CD4-positive, alpha-beta T cell (primary cell): ENCODE data around the gene JTB. TPM values are rescaled to one million over a fixed set of nuclear protein-coding genes. Genes with fewer than 3 reads are reported as not detected.

Experiments
- ATAC-seq: fragments of 200-7000 bp; cut with Tn5 transposase; one replicate; pipeline ENCODE4 v1.10.0; 2022; ENCODE audit warnings: mild to moderate bottlenecking; ENCODE audit not compliant: poor library complexity
- CTCF ChIA-PET: fragments of 350-600 bp; sonication (Branson Sonifier 250); formaldehyde crosslinking; loops from one replicate; lab custom pipeline; 2021; ENCODE audit warnings: antibody characterized with exemption, inconsistent platforms; lab: Charles Lee
- POLR2A ChIA-PET: fragments of 350-600 bp; sonication (Branson Sonifier 250); formaldehyde crosslinking; loops from one replicate; lab custom pipeline; 2021; ENCODE audit warnings: antibody characterized with exemption, inconsistent platforms; lab: Charles Lee
- DNase-seq, 14 experiments: peaks; one replicate each; pipeline ENCODE4 v3.0.0-alpha.2; 2013 to 2020; ENCODE audit warnings: mixed read lengths in 2 of 14
- H3K27ac ChIP-seq, 2 donors: one replicate each; pipeline versions ENCODE4 v1.5.1 to v1.7.0; 2013; ENCODE audit warnings: low read length in 2 of 2, low read depth in 1 of 2, mild to moderate bottlenecking in 1 of 2
- H3K27me3 ChIP-seq, 2 experiments: 1 replicate in 1 of 2; 2 replicates in 1 of 2; pipeline versions ENCODE4 v1.6.1 to v1.7.0; 2013; ENCODE audit warnings: low read length in 2 of 2, control low read depth in 1 of 2, mild to moderate bottlenecking in 1 of 2, moderate library complexity in 1 of 2; ENCODE audit not compliant: insufficient read depth in 2 of 2, control insufficient read depth in 1 of 2
- H3K36me3 ChIP-seq: one replicate; pipeline ENCODE4 v1.6.1; 2013; ENCODE audit warnings: low read length, control low read depth; ENCODE audit not compliant: insufficient read depth
- H3K4me1 ChIP-seq: one replicate; pipeline ENCODE4 v1.6.1; 2013; ENCODE audit warnings: low read length, control low read depth; ENCODE audit not compliant: insufficient read depth
- H3K4me3 ChIP-seq: one replicate; pipeline ENCODE4 v1.5.1; 2013; ENCODE audit warnings: mild to moderate bottlenecking, low read length, moderate library complexity
- H3K9me3 ChIP-seq, 2 experiments: 1 replicate in 1 of 2; 2 replicates in 1 of 2; pipeline versions ENCODE4 v1.6.1 to v1.7.0; 2013; ENCODE audit warnings: low read length in 2 of 2, mild to moderate bottlenecking in 2 of 2, control low read depth in 1 of 2, moderate library complexity in 1 of 2; ENCODE audit not compliant: control insufficient read depth in 1 of 2, insufficient read depth in 1 of 2
- H3K27ac Mint-ChIP-seq: one replicate; pipeline ENCODE4 v1.8.0; 2020; ENCODE audit warnings: mixed read lengths
- H3K27me3 Mint-ChIP-seq: one replicate; pipeline ENCODE4 v1.8.0; 2021; ENCODE audit warnings: mixed read lengths
- H3K36me3 Mint-ChIP-seq: one replicate; pipeline ENCODE4 v1.8.0; 2021; ENCODE audit warnings: low read depth, mixed read lengths
- H3K4me1 Mint-ChIP-seq: one replicate; pipeline ENCODE4 v1.8.0; 2021; ENCODE audit warnings: low read depth, mixed read lengths
- H3K4me3 Mint-ChIP-seq: one replicate; pipeline ENCODE4 v1.8.0; 2020; ENCODE audit warnings: mild to moderate bottlenecking, mixed read lengths
- H3K9me3 Mint-ChIP-seq: one replicate; pipeline ENCODE4 v1.8.0; 2020; ENCODE audit warnings: mixed read lengths
- intact Hi-C, 2 experiments: fragments of 100-400 bp; cut with DNase I in 1 of 2; cut with micrococcal nuclease in 1 of 2; formaldehyde crosslinking; loops; one replicate each; pipeline versions ENCODE4 v1.15.1 to v1.9.0; 2023 to 2025; cut with DNase I, micrococcal nuclease
- total RNA-seq, 174 experiments: library from RNA in 2 of 174; stranded (reverse) in 2 of 174; gene quantifications; one replicate each; pipeline ENCODE4 v1.2.3 and lab custom pipeline; 2021 to 2026
- TF ChIP-seq, protein P1 (sequence below): fragments of 200-600 bp; IDR thresholded peaks from one replicate; pipeline ENCODE4 v1.8.0; 2022; ENCODE audit warnings: antibody characterized with exemption, mild to moderate bottlenecking

The JTB gene
- total RNA-seq, 2 experiments from 2014 or later = 80.4 to 80.9 TPM

DNA sequence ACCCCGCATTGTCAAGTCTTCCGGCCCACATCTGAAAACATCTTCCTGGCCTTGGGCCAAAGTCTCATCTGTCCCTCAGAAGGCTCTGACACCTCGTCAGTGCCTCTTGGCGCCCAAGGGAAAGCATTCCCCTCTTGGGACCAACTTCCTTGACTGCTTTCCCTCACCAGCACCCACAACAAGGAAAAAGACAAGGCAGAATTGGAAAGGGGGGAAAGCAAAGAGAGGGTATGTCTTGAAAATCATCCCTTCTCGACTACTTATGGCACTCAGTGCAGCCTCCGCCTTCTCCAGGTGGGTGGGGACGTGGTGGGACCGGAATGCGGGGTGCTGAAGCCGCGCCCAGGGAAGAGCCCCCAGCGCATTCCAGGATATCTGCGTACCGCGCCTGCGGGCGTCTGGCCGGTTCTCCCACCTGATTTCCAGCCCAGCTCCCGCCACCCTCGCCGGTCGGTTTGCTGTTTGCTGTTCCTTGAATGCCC is 13.6 kb downstream of the JTB start:
- ChIA-PET POLR2A (interaction anchor here (1.1 to 3.7 kb wide), 10 partner anchors 13 to 419 kb away, joined by 3 to 52 read pairs (median 7); partner anchors contain the start of genes CHTOP, DENND4B, GATAD2B and JTB), CTCF (interaction anchor here (0.6 to 1.0 kb wide), 2 partner anchors 23 to 255 kb away, joined by 3 read pairs; no protein-coding TSS in a partner anchor)
- intact Hi-C loops = loop anchor here in 1 of 2 experiments (1.0 kb wide), 1 partner anchor 26 kb away; the partner anchor contains the start of gene RPS27
- Histone ChIP-seq H3K27ac (peak overlapping the region; percentile 85 to 93), H3K4me1 (peaks cover 63% of the 10 kb centered on the region), H3K9me3 (no peaks in the 10 kb centered on the region), H3K36me3 (no peaks in the 10 kb centered on the region), H3K4me3 (peak overlapping the region; percentile 89), H3K27me3 (no peaks in the 10 kb centered on the region)
- ATAC-seq (no peak), DNase-seq (no peak)
- Mint-ChIP-seq H3K36me3 (peaks cover 25% of the 10 kb centered on the region), H3K9me3 (no peaks in the 10 kb centered on the region), H3K4me1 (peaks cover 61% of the 10 kb centered on the region), H3K27ac (peak overlapping the region; percentile 92), H3K4me3 (peak overlapping the region; percentile 94), H3K27me3 (no peaks in the 10 kb centered on the region)
- TF ChIP-seq, protein P1, sequence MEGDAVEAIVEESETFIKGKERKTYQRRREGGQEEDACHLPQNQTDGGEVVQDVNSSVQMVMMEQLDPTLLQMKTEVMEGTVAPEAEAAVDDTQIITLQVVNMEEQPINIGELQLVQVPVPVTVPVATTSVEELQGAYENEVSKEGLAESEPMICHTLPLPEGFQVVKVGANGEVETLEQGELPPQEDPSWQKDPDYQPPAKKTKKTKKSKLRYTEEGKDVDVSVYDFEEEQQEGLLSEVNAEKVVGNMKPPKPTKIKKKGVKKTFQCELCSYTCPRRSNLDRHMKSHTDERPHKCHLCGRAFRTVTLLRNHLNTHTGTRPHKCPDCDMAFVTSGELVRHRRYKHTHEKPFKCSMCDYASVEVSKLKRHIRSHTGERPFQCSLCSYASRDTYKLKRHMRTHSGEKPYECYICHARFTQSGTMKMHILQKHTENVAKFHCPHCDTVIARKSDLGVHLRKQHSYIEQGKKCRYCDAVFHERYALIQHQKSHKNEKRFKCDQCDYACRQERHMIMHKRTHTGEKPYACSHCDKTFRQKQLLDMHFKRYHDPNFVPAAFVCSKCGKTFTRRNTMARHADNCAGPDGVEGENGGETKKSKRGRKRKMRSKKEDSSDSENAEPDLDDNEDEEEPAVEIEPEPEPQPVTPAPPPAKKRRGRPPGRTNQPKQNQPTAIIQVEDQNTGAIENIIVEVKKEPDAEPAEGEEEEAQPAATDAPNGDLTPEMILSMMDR = no peak

DNA sequence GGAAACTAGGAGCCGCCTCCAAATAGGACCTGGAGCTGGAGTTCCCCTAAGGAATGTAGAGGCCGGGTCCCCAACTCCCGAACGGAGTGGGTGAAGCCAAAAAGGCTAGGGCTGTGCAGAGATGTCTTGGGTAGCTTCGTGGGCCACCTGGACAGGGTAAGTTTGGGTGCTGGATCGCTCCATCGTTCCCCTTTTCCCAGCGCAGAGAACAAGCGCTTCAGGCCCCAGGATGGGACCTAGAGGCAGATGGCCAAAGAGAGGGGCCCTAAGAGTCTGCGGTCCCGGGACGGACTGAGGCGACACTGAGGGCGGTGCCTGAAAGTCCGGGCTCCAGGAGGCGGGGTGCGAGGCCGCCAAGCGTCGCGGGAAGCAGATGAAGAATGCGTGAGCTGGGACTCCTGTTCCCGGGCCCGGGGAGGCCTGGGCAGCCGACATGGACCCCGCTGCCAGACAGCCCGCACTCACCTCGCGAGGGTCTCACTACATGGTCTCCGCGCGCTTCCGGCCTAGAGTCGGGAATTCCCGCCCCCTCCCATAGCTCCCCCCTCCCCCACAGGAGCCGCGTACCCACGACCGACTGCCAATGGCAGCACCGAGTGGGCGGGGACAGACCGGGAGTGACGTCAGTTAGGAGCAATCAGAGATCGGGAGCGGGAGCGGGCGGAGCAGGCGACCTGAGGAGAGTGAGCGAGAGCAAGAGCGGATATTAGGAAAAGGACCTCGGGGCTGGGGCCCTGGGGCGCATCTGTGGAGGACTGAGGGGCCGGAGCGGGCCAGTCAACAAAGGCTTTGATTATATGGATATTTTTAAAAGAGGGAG is 14.2 kb downstream of the JTB start, which contains the start of gene SLC39A1:
Gene SLC39A1 (minus strand): TSS at position 508 of the 820 bp plus-strand sequence. CDS start 822 bp downstream, outside the sequence.
- peak within 1 kb of the TSS; percentile 94 for H3K4me3 Mint-ChIP-seq
- DNase-seq (peak; percentile 83 to 98 (median 93)), ATAC-seq (peak; percentile 47)
- Histone ChIP-seq H3K4me1 (peaks cover 64% of the 10 kb centered on the region), H3K9me3 (no peaks in the 10 kb centered on the region), H3K36me3 (no peaks in the 10 kb centered on the region), H3K4me3 (peak within 1 kb of the TSS; percentile 89), H3K27ac (peak within 1 kb of the TSS; percentile 85 to 93), H3K27me3 (no peaks in the 10 kb centered on the region)
- no peaks in the 10 kb centered on the region for H3K27me3 Mint-ChIP-seq
- TF ChIP-seq, protein P1 = no peak
- H3K4me1 Mint-ChIP-seq = peaks cover 67% of the 10 kb centered on the region
- ChIA-PET CTCF (interaction anchor here (0.6 to 2.6 kb wide), 4 partner anchors 14 to 256 kb away, joined by 3 to 10 read pairs (median 6); partner anchors contain the start of genes DENND4B and JTB), POLR2A (interaction anchor here (0.9 to 3.7 kb wide), 11 partner anchors 8 to 418 kb away, joined by 3 to 52 read pairs (median 7); partner anchors contain the start of genes CHTOP, DENND4B, GATAD2B and JTB)
- intact Hi-C loops = loop anchor here in 1 of 2 experiments (1.0 kb wide), 1 partner anchor 27 kb away; the partner anchor contains the start of gene RPS27
- H3K27ac Mint-ChIP-seq = peak within 1 kb of the TSS; percentile 92
- H3K9me3 Mint-ChIP-seq = no peaks in the 10 kb centered on the region
- H3K36me3 Mint-ChIP-seq = peaks cover 31% of the 10 kb centered on the region
